Astrocyte (in vitro differentiated cells and primary cell): Measurements from ENCODE around the gene PPP3R1. TPM values are rescaled to one million over a fixed set of nuclear protein-coding genes. Genes with fewer than 3 reads are reported as not detected.

ENCODE experiments used
- DNase-seq: peaks from one replicate; pipeline ENCODE4 v3.0.0-alpha.2; 2010; ENCODE audit warnings: low read depth
- FAIRE-seq: peaks from 2 replicates; lab custom pipeline; 2011; peaks lifted over from hg19 to GRCh38; lab: Jason Lieb, UNC
- H2AFZ ChIP-seq: 2 replicates; pipeline ENCODE4 v1.6.0; 2012; ENCODE audit warnings: low read depth, low read length, inconsistent platforms
- H3K27ac ChIP-seq: 2 replicates; pipeline ENCODE4 v1.5.1; 2011; ENCODE audit warnings: low read depth, low read length, inconsistent platforms
- H3K27me3 ChIP-seq: 2 replicates; pipeline ENCODE4 v1.6.0; 2011; ENCODE audit warnings: low read length, inconsistent platforms; ENCODE audit not compliant: insufficient read depth
- H3K36me3 ChIP-seq: 2 replicates; pipeline ENCODE4 v1.5.1; 2011; ENCODE audit warnings: low read length, inconsistent platforms; ENCODE audit not compliant: insufficient read depth
- H3K4me1 ChIP-seq: 2 replicates; pipeline ENCODE4 v1.5.1; 2011; ENCODE audit warnings: low read length, inconsistent platforms; ENCODE audit not compliant: insufficient read depth
- H3K4me2 ChIP-seq: 2 replicates; pipeline ENCODE4 v1.6.0; 2012; ENCODE audit warnings: low read length, inconsistent platforms
- H3K4me3 ChIP-seq: 2 replicates; pipeline ENCODE4 v1.5.1; 2011; ENCODE audit warnings: low read depth, mild to moderate bottlenecking, low read length, inconsistent platforms; ENCODE audit not compliant: insufficient read depth
- H3K79me2 ChIP-seq: 2 replicates; pipeline ENCODE4 v1.6.0; 2012; ENCODE audit warnings: mild to moderate bottlenecking, low read length, inconsistent platforms; ENCODE audit not compliant: insufficient read depth
- H3K9ac ChIP-seq: 2 replicates; pipeline ENCODE4 v1.6.0; 2012; ENCODE audit warnings: mild to moderate bottlenecking, low read length, inconsistent platforms
- H3K9me3 ChIP-seq: 2 replicates; pipeline ENCODE4 v1.5.1; 2012; ENCODE audit warnings: low read depth, mild to moderate bottlenecking, low read length, inconsistent platforms; ENCODE audit not compliant: insufficient read depth
- H4K20me1 ChIP-seq: 2 replicates; pipeline ENCODE4 v1.6.0; 2012; ENCODE audit warnings: low read length, inconsistent platforms; ENCODE audit not compliant: insufficient read depth
- H3K27ac Mint-ChIP-seq: one replicate; pipeline ENCODE4 v1.8.0; 2021; ENCODE audit warnings: mild to moderate bottlenecking, mixed read lengths; ENCODE audit not compliant: unreplicated experiment
- H3K27me3 Mint-ChIP-seq: one replicate; pipeline ENCODE4 v1.8.0; 2021; ENCODE audit warnings: low read depth, mixed read lengths; ENCODE audit not compliant: unreplicated experiment
- H3K36me3 Mint-ChIP-seq: one replicate; pipeline ENCODE4 v1.8.0; 2021; ENCODE audit warnings: low read depth, mixed read lengths; ENCODE audit not compliant: unreplicated experiment
- H3K4me1 Mint-ChIP-seq: one replicate; pipeline ENCODE4 v1.8.0; 2021; ENCODE audit warnings: low read depth, mixed read lengths; ENCODE audit not compliant: unreplicated experiment
- H3K4me3 Mint-ChIP-seq: one replicate; pipeline ENCODE4 v1.8.0; 2021; ENCODE audit warnings: mild to moderate bottlenecking, moderate library complexity, mixed read lengths; ENCODE audit not compliant: unreplicated experiment
- H3K9me3 Mint-ChIP-seq: one replicate; pipeline ENCODE4 v1.8.0; 2021; ENCODE audit warnings: mild to moderate bottlenecking, mixed read lengths; ENCODE audit not compliant: unreplicated experiment
- EZH2 ChIP-seq: IDR thresholded peaks from 2 replicates; pipeline ENCODE4 v1.6.1; 2012; ENCODE audit warnings: mild to moderate bottlenecking, low read length, inconsistent platforms; ENCODE audit not compliant: insufficient read depth
- total RNA-seq: library from RNA; stranded (reverse); gene quantifications from 2 replicates; pipeline ENCODE4 v1.2.1, GENCODE V29; 2021
- TF ChIP-seq, protein P1 (sequence below): IDR thresholded peaks from 2 replicates; pipeline ENCODE4 v1.5.1; 2011; ENCODE audit warnings: low read depth, mild to moderate bottlenecking, inconsistent platforms, low read length, moderate library complexity; ENCODE audit not compliant: insufficient read depth

PPP3R1 gene
- total RNA-seq, 1 donor from 2014 or later = 80.6 TPM

DNA sequence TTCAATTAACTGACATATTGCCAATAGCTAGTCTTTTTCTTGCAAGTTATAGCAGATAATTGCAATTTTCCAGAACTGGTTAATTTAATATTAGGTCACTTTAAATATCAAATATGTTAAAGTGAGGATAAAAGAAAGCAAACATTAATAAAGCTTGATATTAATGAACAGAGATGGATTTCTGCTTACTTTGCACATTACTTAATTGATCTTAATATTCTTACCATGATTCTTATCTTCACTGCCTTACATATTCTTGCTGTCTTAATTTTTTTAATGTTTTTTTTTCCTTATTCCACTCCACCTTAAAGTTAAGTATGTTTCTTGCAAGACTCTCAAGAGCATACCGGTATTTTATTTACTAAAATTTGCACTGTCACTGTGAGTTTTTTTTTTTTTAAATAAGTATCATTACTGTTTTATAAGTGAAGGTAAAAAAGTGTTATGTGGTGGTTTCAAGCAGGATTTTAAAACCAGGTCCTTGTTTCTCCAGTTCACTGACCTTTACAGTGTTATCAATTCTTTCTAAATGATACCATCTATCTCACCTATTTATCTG is 33.9 kb downstream of the PPP3R1 start:
- Histone ChIP-seq H3K4me1 (no peaks in the 10 kb centered on the region), H3K9me3 (no peaks in the 10 kb centered on the region), H3K27me3 (no peaks in the 10 kb centered on the region), H3K36me3 (peaks cover 13% of the 10 kb centered on the region), H4K20me1 (peaks cover 91% of the 10 kb centered on the region), H3K27ac (no peak overlapping the region), H3K79me2 (peaks cover 100% of the 10 kb centered on the region), H3K9ac (no peak overlapping the region), H2AFZ (no peak overlapping the region), H3K4me2 (no peak overlapping the region), H3K4me3 (no peak overlapping the region)
- peaks cover 4% of the 10 kb centered on the region for H3K36me3 Mint-ChIP-seq
- no peak overlapping the region for H3K4me3 Mint-ChIP-seq
- no peaks in the 10 kb centered on the region for H3K9me3 Mint-ChIP-seq
- H3K27ac Mint-ChIP-seq = no peak overlapping the region
- H3K27me3 Mint-ChIP-seq = no peaks in the 10 kb centered on the region
- DNase-seq (no peak), FAIRE-seq (no peak)
- peaks cover 20% of the 10 kb centered on the region for H3K4me1 Mint-ChIP-seq
- TF ChIP-seq EZH2 = no peak
- TF ChIP-seq, protein P1, sequence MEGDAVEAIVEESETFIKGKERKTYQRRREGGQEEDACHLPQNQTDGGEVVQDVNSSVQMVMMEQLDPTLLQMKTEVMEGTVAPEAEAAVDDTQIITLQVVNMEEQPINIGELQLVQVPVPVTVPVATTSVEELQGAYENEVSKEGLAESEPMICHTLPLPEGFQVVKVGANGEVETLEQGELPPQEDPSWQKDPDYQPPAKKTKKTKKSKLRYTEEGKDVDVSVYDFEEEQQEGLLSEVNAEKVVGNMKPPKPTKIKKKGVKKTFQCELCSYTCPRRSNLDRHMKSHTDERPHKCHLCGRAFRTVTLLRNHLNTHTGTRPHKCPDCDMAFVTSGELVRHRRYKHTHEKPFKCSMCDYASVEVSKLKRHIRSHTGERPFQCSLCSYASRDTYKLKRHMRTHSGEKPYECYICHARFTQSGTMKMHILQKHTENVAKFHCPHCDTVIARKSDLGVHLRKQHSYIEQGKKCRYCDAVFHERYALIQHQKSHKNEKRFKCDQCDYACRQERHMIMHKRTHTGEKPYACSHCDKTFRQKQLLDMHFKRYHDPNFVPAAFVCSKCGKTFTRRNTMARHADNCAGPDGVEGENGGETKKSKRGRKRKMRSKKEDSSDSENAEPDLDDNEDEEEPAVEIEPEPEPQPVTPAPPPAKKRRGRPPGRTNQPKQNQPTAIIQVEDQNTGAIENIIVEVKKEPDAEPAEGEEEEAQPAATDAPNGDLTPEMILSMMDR = no peak

GRCh38 chr2:68217729-68218128 is 34.6 kb downstream of the PPP3R1 start:
- Histone ChIP-seq H3K9ac (no peak overlapping the region), H3K79me2 (peaks cover 100% of the 10 kb centered on the region), H3K27ac (no peak overlapping the region), H3K9me3 (no peaks in the 10 kb centered on the region), H3K4me2 (no peak overlapping the region), H3K4me1 (no peaks in the 10 kb centered on the region), H2AFZ (no peak overlapping the region), H4K20me1 (peaks cover 91% of the 10 kb centered on the region), H3K36me3 (peaks cover 13% of the 10 kb centered on the region), H3K4me3 (no peak overlapping the region), H3K27me3 (no peaks in the 10 kb centered on the region)
- FAIRE-seq (no peak), DNase-seq (no peak)
- H3K4me3 Mint-ChIP-seq = no peak overlapping the region
- peaks cover 24% of the 10 kb centered on the region for H3K4me1 Mint-ChIP-seq
- TF ChIP-seq EZH2 = no peak
- TF ChIP-seq, protein P1 = no peak
- peaks cover 4% of the 10 kb centered on the region for H3K36me3 Mint-ChIP-seq
- H3K9me3 Mint-ChIP-seq = no peaks in the 10 kb centered on the region
- H3K27ac Mint-ChIP-seq = no peak overlapping the region
- no peaks in the 10 kb centered on the region for H3K27me3 Mint-ChIP-seq

GRCh38 chr2:68216454-68217310 is 35.6 kb downstream of the PPP3R1 start:
- Histone ChIP-seq H3K9me3 (no peaks in the 10 kb centered on the region), H3K4me3 (no peak overlapping the region), H4K20me1 (peaks cover 92% of the 10 kb centered on the region), H3K79me2 (peaks cover 100% of the 10 kb centered on the region), H3K27me3 (no peaks in the 10 kb centered on the region), H3K36me3 (peaks cover 13% of the 10 kb centered on the region), H3K9ac (no peak overlapping the region), H3K4me1 (no peaks in the 10 kb centered on the region), H3K27ac (no peak overlapping the region), H3K4me2 (no peak overlapping the region), H2AFZ (no peak overlapping the region)
- Mint-ChIP-seq H3K27me3 (no peaks in the 10 kb centered on the region), H3K36me3 (peaks cover 4% of the 10 kb centered on the region), H3K4me1 (peaks cover 19% of the 10 kb centered on the region), H3K9me3 (no peaks in the 10 kb centered on the region), H3K4me3 (no peak overlapping the region), H3K27ac (no peak overlapping the region)
- TF ChIP-seq, protein P1 = no peak
- TF ChIP-seq EZH2 = no peak
- no peak for FAIRE-seq
- no peak for DNase-seq
